ENCODE data around the gene KRTAP10-6.
"Not testable (repeated sequence)": the region's sequence is repeated elsewhere in the genome, so short reads cannot be mapped to it uniquely, and the experiment has no call there.

KRTAP10-6 gene, protein sequence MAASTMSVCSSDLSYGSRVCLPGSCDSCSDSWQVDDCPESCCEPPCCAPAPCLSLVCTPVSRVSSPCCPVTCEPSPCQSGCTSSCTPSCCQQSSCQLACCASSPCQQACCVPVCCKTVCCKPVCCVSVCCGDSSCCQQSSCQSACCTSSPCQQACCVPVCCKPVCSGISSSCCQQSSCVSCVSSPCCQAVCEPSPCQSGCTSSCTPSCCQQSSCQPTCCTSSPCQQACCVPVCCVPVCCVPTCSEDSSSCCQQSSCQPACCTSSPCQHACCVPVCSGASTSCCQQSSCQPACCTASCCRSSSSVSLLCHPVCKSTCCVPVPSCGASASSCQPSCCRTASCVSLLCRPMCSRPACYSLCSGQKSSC

DNA sequence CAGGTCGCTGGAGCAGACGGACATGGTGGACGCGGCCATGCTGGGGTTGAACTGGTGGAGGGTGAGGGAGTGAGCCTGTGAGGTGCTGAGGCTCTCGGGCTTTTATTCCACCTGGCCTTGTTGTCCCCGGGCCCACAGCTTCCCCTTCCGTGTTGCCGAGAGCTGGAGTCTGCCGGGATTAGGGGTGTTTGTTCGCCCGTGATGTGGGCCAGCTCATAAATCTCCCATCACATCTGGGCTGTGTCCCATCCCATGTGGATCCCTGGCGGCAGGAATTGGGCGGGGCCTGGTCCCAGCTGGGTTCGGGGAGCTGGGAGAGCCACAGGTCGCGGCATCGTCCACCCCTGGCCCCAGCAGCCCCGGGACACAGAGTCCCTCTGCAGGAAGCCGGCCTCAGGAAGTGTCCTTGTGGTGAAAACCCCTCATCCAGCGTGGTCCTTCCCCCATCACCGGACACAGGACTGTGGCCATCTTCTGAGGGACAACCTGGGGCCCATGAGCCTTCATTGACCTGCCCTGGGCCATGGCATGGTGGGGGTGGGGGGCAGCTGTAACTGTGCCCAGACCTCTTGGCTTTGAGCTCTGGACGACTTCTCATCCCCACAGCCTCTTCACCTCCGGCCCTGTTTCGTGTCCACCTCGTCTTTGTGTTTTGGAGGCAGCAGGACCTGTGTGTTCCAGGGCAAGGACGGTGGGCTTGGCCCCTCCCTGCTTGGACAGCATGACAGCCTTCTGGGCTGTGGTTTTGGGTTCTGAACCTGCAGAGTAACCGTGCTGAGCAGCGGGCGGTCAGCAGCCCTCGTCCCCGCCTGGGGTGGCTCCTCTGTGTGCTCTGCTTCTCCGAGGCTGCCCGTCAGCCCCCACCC, at the start of gene KRTAP10-6:
Gene KRTAP10-6 (minus strand): TSS at position 60 of the 866 bp plus-strand sequence. CDS start 21 bp downstream, at position 39.
- no peak for DNase-seq (ENCODE audit: low read depth)

DNA sequence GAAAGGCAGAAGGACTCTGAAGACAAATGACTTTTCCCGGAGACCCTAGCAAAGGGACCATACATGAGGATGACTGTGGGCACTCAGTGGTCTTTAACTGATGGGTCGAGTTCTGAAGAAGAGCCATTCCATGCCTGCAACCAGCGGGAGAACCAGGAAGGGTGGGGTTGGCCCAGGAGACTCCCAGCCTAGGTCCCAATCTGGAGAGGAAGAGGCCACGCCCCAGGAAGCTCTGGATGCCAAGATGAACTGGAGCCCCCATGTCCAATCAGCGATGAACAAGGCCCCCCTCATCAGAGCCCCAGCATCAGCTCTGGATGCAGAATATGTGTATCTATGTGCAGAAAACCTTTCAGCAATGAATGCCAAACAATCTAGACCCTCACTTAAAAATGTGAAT, 48.5 kb upstream of the KRTAP10-6 start:
- no peak for DNase-seq (ENCODE audit: low read depth)

DNA sequence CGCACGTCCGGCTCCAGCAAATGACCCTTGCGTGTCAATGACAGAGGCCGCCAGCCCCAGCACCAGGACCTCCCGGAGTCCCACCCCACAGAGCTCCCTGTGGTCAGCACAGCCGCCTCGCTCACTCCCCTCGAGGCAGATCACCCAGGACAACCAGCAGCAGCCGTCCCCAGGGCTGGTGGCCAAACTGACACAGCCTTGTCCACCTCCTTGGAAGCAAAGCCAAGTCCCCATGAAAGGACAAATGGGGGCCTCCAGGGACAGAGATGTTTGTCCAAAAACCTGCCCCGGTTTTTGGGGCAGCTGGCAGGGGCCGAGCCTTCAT, 47.0 kb upstream of the KRTAP10-6 start:
- DNase-seq (ENCODE audit: low read depth): no peak

DNA sequence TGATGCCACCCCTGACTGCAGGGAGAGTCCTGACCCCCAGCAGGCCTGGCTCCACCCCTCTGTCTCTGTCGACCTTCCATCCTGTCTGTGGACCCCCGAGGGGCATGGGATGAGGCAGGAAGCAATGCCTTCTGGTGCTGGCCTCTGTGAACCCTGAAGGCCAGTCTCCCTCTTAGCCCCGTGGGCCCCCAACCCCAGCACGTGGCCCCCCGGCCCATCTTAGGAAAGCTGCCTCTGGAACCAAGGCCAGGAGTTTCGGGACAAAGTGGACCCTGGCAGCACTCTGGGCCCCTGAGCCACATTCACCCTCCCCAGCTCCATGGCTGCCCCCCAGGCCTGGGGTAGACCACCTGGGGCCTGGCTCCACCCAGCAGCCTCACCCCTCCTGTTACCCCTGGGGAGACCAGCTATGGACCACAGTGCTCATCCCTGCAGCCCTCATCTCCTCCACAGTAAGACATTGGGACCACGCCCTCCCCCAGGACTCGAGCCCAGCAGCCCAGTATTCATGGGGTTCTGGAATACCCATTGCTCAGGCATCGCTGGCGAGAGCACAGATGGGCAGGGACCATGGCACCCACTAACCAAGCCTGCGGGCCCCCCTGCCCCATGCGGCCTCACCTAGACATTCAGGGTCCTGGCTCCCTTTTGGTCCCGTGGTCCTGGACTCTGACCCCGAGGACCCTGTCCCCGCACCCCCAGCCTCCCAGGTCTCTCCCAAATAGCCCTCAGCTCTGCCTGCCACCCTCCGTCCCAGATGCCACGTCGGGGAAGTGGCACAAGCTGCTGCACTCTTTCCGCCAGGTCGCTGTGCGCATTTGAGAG, 46.4 kb upstream of the KRTAP10-6 start:
- not testable (repeated sequence) for DNase-seq (ENCODE audit: low read depth)

DNA sequence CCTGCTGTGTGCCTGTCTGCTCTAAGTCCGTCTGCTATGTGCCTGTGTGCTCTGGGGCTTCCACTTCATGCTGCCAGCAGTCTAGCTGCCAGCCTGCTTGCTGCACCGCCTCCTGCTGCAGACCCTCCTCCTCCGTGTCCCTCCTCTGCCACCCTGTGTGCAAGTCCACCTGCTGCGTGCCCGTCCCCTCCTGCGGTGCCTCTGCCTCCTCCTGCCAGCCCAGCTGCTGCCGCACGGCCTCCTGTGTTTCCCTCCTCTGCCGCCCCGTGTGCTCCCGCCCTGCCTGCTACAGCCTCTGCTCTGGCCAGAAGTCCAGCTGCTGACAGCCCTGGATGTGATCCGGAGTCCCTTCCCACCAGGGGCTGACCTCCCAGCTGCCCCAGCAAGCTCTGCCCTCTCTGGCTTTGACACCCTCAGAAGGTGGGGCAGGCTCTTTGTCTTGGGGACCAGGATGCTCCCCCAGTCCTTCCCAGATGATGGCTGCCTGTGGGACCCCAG, 45.6 kb upstream of the KRTAP10-6 start:
- DNase-seq (ENCODE audit: low read depth): not testable (repeated sequence)

DNA sequence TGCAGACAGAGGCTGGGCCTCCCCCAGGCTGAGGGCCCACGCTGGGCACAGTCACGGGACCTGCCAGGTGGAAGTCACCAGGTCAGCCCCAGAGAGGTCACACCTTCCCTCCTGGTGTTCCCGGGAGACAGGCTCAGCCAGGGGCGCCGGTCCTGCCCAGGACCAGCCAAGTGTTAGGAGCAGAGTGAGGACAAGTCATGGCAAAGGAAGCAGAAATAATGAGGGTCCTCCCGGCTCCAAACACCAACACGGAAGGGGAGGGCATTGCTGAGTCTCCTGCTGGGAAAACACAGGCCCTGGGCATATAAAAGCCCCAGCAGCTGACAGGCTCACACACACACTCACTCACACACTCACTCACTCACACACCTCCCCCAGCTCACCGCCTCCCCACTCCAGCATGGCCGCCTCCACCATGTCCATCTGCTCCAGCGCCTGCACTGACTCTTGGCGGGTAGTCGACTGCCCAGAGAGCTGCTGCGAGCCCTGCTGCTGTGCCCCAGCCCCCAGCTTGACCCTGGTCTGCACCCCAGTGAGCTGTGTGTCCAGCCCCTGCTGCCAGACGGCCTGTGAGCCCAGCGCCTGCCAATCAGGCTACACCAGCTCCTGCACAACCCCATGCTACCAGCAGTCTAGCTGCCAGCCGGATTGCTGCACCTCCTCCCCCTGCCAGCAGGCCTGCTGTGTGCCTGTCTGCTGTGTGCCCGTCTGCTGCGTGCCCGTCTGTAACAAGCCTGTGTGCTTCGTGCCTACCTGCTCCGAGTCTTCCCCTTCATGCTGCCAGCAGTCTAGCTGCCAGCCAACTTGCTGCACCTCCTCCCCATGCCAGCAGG, 44.9 kb upstream of the KRTAP10-6 start, which contains the start of gene KRTAP10-10:
Gene KRTAP10-10 (plus strand): TSS at position 339 of the 833 bp plus-strand sequence. CDS start 62 bp downstream, at position 401.
- no peak for DNase-seq (ENCODE audit: low read depth)

DNA sequence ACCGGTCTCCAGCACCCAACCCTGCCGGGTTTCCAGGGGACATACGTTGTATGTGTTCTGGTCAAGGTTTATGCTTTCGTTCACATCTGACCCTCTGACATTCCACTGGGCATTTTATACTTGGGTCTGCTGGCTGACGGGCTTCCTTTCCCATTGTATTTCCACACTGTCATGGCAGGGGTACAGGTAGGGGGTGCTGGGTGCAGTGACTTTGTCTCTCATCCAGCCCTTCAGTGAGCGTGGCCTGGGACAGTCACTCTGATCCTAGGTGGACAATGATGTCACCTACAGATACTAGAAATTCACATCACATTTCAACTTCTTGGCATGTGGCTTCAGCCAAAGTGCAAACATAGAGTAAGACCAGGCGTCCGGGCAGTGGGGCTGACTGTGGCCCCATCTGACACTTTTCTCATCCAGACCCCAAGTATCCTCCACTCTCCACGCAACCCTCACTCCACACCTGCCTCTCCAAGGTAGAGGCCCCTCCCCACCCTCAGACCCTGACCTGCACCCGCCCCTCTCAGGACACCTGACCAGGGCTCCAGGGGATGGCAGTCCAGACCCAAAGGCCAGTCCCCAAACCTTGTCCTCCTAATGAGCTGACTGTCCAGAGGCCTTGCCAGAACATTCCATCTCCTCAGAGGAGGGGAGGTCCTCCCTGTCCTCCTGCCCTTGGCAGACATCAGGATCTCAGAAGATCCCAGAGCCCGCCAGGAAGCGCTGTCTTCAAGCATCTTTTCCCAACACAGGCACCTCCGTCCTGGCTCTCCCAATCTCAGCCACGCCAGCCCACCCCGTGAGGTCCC, 44.1 kb upstream of the KRTAP10-6 start:
- no peak for DNase-seq (ENCODE audit: low read depth)

DNA sequence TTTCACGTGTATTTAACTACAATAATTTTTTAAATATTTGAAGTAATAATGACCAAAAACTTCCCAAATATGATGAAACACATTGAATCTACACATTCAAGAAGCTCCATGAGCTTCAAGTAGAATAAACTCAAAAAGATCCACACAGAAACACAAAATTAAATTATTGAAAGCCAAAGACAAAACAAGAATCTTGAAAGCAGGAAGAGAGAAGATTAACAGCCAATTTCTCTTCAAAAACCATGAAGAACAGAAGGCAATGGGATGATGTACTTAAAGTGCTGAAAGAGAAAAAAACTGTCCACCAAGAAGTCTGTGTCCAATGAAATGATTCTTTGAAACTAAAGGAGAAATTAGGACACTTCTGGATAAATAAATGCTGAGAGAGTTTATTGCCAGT, 39.8 kb upstream of the KRTAP10-6 start:
- DNase-seq (ENCODE audit: low read depth): no peak

DNA sequence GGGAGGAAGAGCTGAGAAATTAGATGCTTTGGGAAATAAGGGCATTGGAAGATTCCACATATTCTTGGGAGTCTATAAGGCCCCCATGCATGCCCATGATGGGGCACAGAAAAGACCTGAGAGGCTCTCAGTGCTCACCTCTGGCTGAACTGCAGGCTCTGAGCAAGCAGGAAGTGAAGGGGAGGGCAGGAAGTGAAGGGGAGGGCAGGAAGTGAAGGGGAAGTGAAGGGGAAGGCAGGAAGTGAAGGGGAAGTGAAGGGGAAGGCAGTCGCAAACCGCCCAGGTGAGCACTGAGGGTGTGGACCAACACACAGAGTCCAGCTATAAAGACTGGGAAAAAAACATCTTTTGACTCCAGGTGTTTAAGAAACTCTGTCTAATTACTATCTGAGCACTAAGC, 38.1 kb upstream of the KRTAP10-6 start:
- no peak for DNase-seq (ENCODE audit: low read depth)

DNA sequence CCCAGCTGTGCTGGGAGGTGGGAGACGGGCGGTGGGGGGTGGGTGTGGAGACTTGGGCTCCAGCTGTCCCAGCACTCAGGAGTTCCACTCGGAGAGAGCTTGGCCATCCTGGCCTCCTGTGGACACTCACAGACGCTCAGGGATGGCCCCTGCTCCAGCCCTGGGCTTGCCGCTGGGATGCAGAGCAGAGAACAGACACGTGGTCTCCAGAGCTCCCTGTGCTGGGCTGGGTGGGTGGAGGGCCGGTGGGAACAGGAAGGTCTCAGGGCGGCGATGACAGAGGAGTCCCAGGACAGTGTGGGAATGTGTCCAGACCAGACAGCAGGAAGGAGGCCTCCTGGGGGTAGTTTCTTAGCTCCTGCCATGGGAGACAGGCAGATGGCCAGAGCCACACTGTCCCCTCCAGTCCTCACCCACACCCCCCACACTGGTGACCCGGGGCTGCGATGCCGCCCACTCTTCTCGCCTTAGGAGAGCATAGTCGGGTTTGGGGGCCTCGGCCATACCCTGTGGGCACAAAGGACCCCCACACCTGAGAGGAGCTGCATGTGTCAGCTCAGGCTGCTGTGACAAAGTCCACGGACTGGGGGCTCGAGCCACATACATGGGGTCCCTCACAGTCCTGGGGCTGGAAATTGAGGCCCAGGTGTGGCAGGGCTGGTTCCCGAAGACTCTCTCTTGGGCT, 36.5 kb upstream of the KRTAP10-6 start:
- DNase-seq (ENCODE audit: low read depth): no peak

DNA sequence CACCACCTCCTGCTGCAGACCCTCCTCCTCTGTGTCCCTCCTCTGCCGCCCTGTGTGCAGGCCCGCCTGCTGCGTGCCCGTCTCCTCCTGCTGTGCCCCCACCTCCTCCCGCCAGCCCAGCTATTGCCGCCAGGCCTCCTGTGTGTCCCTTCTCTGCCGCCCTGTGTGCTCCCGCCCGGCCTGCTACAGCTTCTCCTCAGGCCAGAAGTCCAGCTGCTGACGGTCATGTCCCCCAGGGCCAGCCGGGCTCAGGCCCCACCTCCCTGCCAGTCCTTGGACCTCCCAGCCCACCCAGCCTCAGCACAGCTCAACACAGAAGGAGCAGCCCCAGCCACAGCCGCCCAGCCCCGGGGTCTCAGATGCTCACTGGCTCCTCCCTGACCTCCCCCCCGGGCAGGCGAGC, 35.5 kb upstream of the KRTAP10-6 start:
- not testable (repeated sequence) for DNase-seq (ENCODE audit: low read depth)

DNA sequence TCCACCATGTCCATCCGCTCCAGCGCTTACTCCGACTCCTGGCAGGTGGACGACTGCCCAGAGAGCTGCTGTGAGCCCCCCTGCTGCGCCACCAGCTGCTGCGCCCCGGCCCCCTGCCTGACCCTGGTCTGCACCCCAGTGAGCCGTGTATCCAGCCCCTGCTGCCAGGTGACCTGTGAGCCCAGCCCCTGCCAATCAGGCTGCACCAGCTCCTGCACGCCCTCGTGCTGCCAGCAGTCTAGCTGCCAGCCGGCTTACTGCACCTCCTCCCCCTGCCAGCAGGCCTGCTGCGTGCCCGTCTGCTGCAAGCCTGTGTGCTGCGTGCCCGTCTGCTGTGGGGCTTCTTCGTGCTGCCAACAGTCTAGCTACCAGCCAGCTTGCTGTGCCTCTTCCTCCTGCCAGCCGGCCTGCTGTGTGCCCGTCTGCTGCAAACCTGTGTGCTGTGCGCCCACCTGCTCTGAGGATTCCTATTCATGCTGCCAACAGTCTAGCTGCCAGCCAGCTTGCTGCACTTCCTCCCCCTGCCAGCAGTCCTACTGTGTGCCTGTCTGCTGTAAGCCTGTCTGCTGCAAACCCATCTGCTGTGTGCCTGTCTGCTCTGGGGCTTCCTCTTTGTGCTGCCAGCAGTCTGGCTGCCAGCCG, 35.0 kb upstream of the KRTAP10-6 start:
- not testable (repeated sequence) for DNase-seq (ENCODE audit: low read depth)

DNA sequence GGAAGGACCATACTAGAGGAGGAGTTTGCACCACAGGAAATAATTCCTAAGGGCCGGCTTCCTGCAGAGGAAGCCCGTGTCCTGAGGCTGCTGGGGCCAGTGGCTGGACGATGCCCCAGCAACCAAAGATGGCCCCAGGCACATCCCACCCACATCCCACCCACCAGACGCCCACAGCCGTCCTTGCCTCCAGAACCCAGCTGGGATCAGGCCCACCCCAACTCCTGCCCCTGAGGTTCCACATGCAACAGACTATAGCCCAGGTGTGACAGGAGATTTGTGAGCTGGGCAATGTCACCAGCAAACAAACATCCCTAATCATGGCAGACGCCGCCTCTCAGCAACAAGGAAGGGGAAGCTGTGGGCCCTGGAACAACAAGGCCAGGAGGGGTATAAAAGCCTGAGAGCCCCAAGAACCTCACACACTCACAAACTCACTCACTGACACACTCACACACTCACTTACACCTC, 34.4 kb upstream of the KRTAP10-6 start, which contains the start of gene KRTAP10-9:
Gene KRTAP10-9 (plus strand): TSS at position 421 of the 471 bp plus-strand sequence. CDS start 79 bp downstream, outside the sequence.
- no peak for DNase-seq (ENCODE audit: low read depth)

DNA sequence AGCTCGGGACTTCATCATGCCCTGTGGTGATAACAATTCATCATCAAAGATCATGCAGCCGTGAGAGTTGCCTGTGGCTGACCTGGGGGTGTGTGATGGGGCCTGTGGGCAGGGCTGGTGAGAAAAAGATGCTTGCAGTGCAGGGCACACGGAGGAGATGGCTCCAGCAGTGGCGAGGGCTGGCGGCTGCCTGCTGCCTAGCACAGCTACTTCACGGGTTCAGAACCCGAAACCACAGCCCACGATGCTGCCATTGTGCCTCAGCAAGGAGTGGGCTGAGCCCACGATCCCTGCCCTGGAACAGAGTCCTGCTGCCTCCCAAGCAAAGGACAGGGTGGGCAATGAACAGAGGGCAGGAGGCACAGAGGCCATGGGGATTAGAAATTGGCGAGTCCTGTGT, 34.0 kb upstream of the KRTAP10-6 start:
- no peak for DNase-seq (ENCODE audit: low read depth)

DNA sequence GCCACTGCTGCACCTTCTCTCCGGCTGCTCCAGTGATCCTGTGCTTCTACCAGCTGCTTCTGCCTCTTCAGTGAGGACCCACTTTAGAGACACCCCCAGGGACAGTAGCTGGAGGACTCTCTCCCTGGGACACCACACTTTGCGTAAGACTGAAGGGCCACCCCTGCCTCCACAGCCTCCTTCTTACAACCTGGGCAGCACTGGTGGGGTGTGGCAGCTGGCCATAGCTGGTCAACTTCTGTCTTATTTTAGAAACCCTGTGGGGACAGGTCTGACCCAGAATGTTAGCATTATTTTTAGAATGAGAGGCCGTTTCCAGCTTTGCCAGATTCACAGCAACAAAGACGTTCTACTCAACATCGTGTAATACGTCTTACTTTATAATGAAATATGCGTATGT, 33.5 kb upstream of the KRTAP10-6 start:
- DNase-seq (ENCODE audit: low read depth): no peak

DNA sequence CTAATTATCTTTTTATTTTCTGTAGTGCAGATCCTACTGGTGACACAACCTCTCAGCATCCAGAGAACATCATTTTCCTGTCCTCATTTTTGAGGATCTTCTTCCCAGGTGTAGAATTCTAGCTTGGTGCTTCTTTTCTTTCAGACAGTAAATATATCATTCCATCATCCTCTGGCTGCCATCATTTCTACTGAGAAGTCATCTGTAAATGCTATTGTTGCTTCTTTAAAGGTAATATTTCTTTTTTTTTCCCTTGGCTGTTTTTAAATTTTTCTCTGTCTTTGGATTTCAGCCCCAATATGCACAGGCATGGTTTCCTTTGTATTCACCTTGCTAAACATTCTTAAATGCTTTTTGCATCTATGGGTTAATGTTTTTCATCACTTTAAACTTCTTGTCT, 31.3 kb upstream of the KRTAP10-6 start:
- DNase-seq (ENCODE audit: low read depth): no peak

DNA sequence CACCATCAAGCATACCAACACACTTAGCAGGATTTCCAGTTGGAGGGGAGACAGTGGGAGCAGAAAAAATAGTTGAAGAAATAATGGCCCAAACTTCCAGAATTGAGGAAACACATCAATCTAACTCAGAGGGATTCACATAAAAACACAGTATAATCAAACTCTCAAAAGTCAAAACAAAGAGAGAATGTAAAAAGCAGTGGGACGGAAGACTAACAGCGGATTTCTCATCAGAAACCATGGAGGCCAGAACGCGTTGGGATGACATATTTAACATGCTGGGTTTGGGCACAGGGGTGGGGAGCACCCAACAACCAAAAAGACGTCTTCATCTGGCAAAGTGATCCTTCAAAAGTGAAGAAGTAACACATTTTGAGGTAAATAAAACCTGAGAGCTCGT, 27.6 kb upstream of the KRTAP10-6 start:
- DNase-seq (ENCODE audit: low read depth): no peak

DNA sequence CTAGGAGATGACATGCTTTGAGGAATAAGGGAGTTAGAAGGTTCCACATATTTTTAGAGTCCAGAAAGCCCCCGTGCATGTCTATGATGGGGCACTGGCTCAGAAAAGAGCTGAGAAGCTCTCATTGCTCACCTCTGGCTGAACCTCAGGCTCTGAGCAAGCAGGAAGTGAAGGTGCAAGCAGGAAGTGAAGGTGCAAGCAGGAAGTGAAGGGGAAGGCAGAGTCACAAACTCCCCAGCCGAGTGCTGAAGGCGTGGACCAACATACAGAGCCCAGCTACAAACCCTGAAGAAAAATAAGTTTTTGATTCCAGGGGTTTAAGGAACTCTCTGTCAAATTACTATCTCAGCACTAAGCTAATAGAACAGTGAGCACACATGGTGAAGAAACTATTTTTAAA, 26.6 kb upstream of the KRTAP10-6 start:
- no peak for DNase-seq (ENCODE audit: low read depth)

DNA sequence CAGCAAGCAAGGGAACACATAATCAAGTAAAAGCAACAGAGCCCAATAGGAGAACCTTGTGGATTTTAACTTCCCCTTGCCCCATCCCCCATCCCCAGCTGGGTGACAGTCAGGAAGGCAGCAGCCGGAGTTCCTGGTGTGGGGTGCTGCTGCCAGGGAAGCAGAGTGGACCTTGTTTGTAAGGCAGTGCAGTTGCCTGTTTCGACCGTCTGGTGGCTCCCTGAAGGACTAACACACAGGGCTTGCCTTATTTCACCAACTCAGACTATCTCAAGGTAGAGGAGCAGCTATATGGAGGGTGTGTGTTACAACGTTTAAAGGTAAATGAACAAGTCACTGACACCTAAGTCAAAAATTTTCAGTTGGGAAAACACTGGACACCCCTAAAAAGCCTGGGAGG, 26.2 kb upstream of the KRTAP10-6 start:
- DNase-seq (ENCODE audit: low read depth): peak; percentile 4

Measured in ELR (cell line).